NB4 (cell line): ENCODE measurements around the gene EZR.

Experiments used
- CTCF ChIP-seq: IDR thresholded peaks from one replicate; pipeline ENCODE4 v1.5.1; 2012; ENCODE audit warnings: low read depth, low read length
- MYC ChIP-seq: IDR thresholded peaks from 2 replicates; pipeline ENCODE4 v1.6.1; 2011; ENCODE audit warnings: low read depth, low read length
- POLR2A ChIP-seq: IDR thresholded peaks from 2 replicates; pipeline ENCODE4 v1.6.1; 2011; ENCODE audit warnings: mild to moderate bottlenecking; ENCODE audit not compliant: insufficient read length; ENCODE audit errors: extremely low read depth
- TF ChIP-seq, protein P1 (sequence below): IDR thresholded peaks from 2 replicates; pipeline ENCODE4 v1.6.1; 2011; ENCODE audit warnings: low read depth, low read length

GRCh38 chr6:158832026-158832425, 12.9 kb upstream of the EZR start:
- no peak for TF ChIP-seq POLR2A
- TF ChIP-seq CTCF, result no peak
- no peak for TF ChIP-seq MYC
- TF ChIP-seq, protein P1, sequence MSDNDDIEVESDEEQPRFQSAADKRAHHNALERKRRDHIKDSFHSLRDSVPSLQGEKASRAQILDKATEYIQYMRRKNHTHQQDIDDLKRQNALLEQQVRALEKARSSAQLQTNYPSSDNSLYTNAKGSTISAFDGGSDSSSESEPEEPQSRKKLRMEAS, result no peak
